ENCODE results near the gene POU2F1. TPM values are rescaled to one million over a fixed set of nuclear protein-coding genes. Genes with fewer than 3 reads are reported as not detected.
A peak's percentile ranks its signal among the peaks of the same experiment; 100 is the strongest.

Gene POU2F1
- total RNA-seq, 1 donor from 2014 or later, result 15.3 TPM

DNA sequence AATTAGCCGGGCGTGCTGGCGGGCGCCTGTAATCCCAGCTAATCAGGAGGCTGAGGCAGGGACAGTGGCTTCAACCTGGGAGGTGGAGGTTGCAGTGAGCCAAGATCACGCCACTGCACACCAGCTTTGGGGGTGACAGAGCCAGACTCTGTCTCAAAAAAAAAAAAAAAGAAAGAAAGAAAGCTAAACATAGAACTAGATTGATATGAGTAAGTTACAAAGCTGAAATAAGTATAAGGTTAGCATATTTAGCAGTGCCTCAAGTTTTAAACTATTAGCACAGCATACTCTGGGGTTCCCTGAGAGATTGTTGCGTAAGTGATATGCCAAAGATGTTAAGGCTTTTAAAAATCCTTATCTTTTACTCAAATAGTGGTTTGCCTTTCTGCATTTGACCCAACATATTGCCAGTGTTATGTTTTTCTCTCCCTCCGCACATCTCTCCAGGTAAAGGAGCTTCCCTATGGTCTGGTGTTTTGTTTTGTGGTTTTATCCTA lies 171.6 kb downstream of the POU2F1 start:
- H3K27me3 Mint-ChIP-seq (ENCODE audit: unreplicated experiment), result no peaks in the 10 kb centered on the region
- TF ChIP-seq, protein P1, sequence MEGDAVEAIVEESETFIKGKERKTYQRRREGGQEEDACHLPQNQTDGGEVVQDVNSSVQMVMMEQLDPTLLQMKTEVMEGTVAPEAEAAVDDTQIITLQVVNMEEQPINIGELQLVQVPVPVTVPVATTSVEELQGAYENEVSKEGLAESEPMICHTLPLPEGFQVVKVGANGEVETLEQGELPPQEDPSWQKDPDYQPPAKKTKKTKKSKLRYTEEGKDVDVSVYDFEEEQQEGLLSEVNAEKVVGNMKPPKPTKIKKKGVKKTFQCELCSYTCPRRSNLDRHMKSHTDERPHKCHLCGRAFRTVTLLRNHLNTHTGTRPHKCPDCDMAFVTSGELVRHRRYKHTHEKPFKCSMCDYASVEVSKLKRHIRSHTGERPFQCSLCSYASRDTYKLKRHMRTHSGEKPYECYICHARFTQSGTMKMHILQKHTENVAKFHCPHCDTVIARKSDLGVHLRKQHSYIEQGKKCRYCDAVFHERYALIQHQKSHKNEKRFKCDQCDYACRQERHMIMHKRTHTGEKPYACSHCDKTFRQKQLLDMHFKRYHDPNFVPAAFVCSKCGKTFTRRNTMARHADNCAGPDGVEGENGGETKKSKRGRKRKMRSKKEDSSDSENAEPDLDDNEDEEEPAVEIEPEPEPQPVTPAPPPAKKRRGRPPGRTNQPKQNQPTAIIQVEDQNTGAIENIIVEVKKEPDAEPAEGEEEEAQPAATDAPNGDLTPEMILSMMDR (IDR thresholded peaks at IDR 0.05), result no peak
- no peak overlapping the region for H3K27ac Mint-ChIP-seq (ENCODE audit: unreplicated experiment)
- no peaks in the 10 kb centered on the region for H3K4me1 Mint-ChIP-seq (ENCODE audit: unreplicated experiment)
- H3K4me3 Mint-ChIP-seq (ENCODE audit: unreplicated experiment), result no peak overlapping the region
- H3K9me3 Mint-ChIP-seq (ENCODE audit: unreplicated experiment), result no peaks in the 10 kb centered on the region
- DNase-seq (ENCODE audit: extremely low spot score, unreplicated experiment), result no peak
- peaks cover 21% of the 10 kb centered on the region for H3K36me3 Mint-ChIP-seq (ENCODE audit: unreplicated experiment)

GRCh38 chr1:167400359-167400953 lies 179.8 kb downstream of the POU2F1 start:
- no peaks in the 10 kb centered on the region for H3K9me3 Mint-ChIP-seq (ENCODE audit: unreplicated experiment)
- peaks cover 28% of the 10 kb centered on the region for H3K36me3 Mint-ChIP-seq (ENCODE audit: unreplicated experiment)
- H3K4me1 Mint-ChIP-seq (ENCODE audit: unreplicated experiment), result peaks cover 9% of the 10 kb centered on the region

GRCh38 chr1:167401260-167401873 lies 180.7 kb downstream of the POU2F1 start:
- TF ChIP-seq, protein P1 (IDR thresholded peaks at IDR 0.05), result peak; percentile 68
- Mint-ChIP-seq H3K27me3 (ENCODE audit: unreplicated experiment) (no peaks in the 10 kb centered on the region), H3K9me3 (ENCODE audit: unreplicated experiment) (no peaks in the 10 kb centered on the region), H3K4me3 (ENCODE audit: unreplicated experiment) (no peak overlapping the region), H3K36me3 (ENCODE audit: unreplicated experiment) (peaks cover 30% of the 10 kb centered on the region), H3K27ac (ENCODE audit: unreplicated experiment) (no peak overlapping the region), H3K4me1 (ENCODE audit: unreplicated experiment) (peaks cover 9% of the 10 kb centered on the region)
- no peak for DNase-seq (ENCODE audit: extremely low spot score, unreplicated experiment)

More at GRCh38 chr1:167400359-167400953, 179.8 kb downstream of the POU2F1 start:
- H3K27me3 Mint-ChIP-seq (ENCODE audit: unreplicated experiment), result no peaks in the 10 kb centered on the region
- H3K4me3 Mint-ChIP-seq (ENCODE audit: unreplicated experiment), result no peak overlapping the region
- DNase-seq (ENCODE audit: extremely low spot score, unreplicated experiment), result no peak
- no peak overlapping the region for H3K27ac Mint-ChIP-seq (ENCODE audit: unreplicated experiment)
- TF ChIP-seq, protein P1 (IDR thresholded peaks at IDR 0.05), result no peak

DNA sequence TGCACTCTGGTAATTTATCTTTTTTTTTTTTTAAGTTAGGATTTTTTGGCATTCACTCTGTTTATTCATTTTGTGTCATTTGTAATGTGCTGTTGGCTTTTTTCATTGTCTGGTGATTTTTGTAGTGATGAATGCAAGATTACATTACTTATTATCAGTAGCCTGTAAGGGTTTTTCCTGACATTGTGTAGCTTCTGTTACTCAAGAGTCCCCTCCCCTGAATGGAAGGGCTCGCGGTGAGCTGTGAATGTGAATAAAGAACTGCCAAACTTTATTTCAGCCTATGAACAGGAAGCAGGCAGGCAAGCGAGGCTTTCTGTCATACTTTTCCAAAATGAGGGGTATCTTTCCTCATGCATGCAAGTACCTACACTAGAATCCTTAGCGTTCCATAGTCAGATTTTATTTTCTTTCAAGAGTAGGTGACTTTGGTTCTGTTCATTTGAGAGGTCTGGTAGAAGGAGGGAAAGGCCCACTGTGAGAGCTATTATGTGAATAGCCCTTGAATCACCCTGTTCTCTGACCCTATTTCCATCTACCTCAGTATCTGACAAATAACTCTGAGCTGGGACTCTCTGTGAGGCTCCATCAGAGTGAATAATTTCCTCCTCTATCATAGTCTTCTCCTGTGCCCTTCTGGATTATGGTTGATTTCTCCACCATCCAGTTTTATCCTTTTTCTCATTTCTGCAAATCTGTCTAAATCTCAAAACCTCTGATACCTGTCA lies 183.6 kb downstream of the POU2F1 start:
- no peaks in the 10 kb centered on the region for H3K27me3 Mint-ChIP-seq (ENCODE audit: unreplicated experiment)
- TF ChIP-seq, protein P1 (IDR thresholded peaks at IDR 0.05), result no peak
- H3K36me3 Mint-ChIP-seq (ENCODE audit: unreplicated experiment), result peaks cover 18% of the 10 kb centered on the region
- no peak overlapping the region for H3K27ac Mint-ChIP-seq (ENCODE audit: unreplicated experiment)
- H3K4me1 Mint-ChIP-seq (ENCODE audit: unreplicated experiment), result peaks cover 9% of the 10 kb centered on the region
- H3K9me3 Mint-ChIP-seq (ENCODE audit: unreplicated experiment), result no peaks in the 10 kb centered on the region
- H3K4me3 Mint-ChIP-seq (ENCODE audit: unreplicated experiment), result no peak overlapping the region
- DNase-seq (ENCODE audit: extremely low spot score, unreplicated experiment), result no peak

DNA sequence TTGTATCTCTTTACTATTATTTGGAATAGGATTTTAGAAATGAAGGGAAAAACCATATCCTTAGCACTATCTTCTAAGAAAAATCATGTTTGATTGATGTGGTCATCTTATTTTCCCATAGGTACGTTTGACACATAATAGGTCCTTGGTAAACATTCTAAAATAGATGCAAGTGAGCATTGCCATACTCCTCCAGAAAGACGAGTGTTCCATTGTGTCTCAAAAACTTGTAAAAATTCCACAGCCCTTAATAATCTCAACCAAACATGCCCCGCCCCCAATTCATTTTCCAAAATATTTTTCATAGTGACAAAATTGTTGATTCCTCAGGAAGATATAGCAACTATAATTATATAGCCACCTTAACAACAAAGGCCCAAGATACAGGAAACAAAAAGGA lies 184.2 kb downstream of the POU2F1 start:
- Mint-ChIP-seq H3K27ac (ENCODE audit: unreplicated experiment) (no peak overlapping the region), H3K36me3 (ENCODE audit: unreplicated experiment) (peaks cover 18% of the 10 kb centered on the region), H3K27me3 (ENCODE audit: unreplicated experiment) (no peaks in the 10 kb centered on the region), H3K4me1 (ENCODE audit: unreplicated experiment) (peaks cover 9% of the 10 kb centered on the region), H3K4me3 (ENCODE audit: unreplicated experiment) (no peak overlapping the region), H3K9me3 (ENCODE audit: unreplicated experiment) (no peaks in the 10 kb centered on the region)
- TF ChIP-seq, protein P1 (IDR thresholded peaks at IDR 0.05), result no peak
- no peak for DNase-seq (ENCODE audit: extremely low spot score, unreplicated experiment)

Measured in osteocyte (in vitro differentiated cells).